GM12864 (cell line): ENCODE results near the gene LDLRAD4.
A peak's percentile ranks its signal among the peaks of the same experiment; 100 is the strongest.

Source experiments
- DNase-seq: peaks from one replicate; pipeline ENCODE4 v3.0.0-alpha.2; 2011; ENCODE audit warnings: low read depth
- H3K4me3 ChIP-seq: 2 replicates; pipeline ENCODE4 v1.5.1; 2011; ENCODE audit warnings: mild to moderate bottlenecking, low read depth, low read length, control low read depth
- TF ChIP-seq, protein P1 (sequence below): IDR thresholded peaks from 2 replicates; pipeline ENCODE4 v1.5.1; 2011; ENCODE audit warnings: low read depth, mild to moderate bottlenecking, moderate library complexity, low read length, control low read depth, inconsistent platforms; ENCODE audit errors: missing control alignments

The LDLRAD4 gene

DNA sequence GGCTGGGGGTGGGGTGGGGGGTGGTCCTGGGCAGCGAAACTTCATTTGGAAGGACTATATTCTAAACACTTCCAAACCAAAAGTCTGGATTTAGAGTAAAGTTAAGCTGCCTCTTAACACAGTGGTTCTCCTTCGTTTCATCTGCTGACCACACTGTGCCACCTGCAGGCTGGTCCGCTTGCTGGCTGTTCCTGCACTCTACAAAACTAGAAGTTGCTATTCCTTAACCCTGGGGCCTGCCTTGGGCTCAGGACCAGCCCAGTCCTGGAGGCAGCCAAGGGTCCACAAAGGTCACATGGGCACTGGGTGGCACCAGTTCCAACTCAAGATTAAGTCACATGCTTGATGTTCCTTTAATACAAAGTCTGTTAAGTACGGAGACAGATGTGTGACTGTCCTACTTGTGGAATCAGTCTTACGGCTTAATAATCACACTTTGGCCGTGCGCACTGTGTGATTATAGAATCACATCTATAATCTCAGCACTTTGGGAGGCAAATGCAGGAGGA is 312.4 kb downstream of the LDLRAD4 start:
- H3K4me3 ChIP-seq, result no peak overlapping the region
- TF ChIP-seq, protein P1, sequence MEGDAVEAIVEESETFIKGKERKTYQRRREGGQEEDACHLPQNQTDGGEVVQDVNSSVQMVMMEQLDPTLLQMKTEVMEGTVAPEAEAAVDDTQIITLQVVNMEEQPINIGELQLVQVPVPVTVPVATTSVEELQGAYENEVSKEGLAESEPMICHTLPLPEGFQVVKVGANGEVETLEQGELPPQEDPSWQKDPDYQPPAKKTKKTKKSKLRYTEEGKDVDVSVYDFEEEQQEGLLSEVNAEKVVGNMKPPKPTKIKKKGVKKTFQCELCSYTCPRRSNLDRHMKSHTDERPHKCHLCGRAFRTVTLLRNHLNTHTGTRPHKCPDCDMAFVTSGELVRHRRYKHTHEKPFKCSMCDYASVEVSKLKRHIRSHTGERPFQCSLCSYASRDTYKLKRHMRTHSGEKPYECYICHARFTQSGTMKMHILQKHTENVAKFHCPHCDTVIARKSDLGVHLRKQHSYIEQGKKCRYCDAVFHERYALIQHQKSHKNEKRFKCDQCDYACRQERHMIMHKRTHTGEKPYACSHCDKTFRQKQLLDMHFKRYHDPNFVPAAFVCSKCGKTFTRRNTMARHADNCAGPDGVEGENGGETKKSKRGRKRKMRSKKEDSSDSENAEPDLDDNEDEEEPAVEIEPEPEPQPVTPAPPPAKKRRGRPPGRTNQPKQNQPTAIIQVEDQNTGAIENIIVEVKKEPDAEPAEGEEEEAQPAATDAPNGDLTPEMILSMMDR, result peak; percentile 48
- DNase-seq, result no peak

DNA sequence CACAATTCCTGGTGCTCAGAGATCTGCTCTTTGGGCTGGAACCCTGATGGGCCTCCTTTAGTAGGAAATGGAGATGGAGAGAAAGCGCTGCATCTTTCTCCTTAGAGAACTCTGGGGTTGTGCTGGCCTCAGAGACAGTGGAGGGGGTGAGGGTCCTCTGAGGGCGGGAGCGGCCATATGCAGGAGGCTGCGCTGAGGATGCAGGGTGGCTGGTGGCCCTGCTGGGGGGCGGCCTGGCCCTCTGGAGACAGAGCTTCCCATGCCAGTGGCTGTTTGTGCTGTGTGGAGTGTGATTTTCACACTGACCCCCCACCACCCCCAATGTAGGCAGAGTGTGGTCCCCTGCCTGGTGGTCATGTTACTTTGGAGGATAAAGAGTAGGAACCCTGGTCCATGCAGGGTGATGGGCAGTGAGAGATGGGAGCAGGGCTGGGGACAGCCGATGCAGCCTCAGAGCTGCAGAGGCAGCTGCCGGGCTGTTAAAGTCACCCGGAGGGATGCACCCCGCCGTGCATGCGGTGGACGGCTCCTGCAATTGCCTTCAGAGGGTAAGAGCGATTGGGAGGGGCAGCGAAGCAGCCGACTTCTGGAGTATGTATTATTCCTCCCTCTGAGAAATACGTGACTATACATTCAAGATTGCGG is 313.2 kb downstream of the LDLRAD4 start:
- TF ChIP-seq, protein P1, result no peak
- DNase-seq, result no peak
- H3K4me3 ChIP-seq, result no peak overlapping the region

DNA sequence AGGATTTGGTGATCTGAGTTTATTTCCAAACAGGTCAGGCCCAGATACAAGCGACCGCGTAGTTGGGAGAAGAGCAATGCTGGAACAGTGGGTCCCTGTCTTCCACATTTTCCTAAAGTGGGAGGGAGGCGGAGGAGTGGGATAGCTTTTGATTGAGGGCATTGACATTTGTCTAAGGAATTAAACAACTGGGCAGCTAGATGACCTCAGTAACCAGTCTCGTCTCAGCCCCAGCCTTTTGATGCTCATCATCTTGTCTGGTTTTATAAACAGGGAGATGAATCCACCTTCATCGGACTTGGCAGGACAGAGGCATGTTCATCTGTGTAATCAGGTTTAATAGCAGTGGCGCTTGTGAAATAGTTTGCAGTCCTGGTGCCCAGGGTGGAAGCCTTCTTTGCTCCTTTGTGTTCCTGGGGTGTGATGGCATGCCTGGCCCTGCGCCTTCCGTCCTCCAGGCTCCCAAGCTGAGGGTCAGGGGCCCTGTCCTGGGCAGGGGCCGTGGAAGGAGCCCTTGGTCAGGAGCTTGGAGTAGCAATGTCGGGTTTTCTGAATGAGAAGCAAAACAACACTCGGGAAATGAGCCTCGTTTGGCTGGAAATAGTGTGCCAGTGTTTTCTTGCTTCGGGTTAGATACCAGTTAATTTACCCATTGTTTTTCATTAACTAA is 314.0 kb downstream of the LDLRAD4 start:
- TF ChIP-seq, protein P1, result no peak
- H3K4me3 ChIP-seq, result no peak overlapping the region
- no peak for DNase-seq

DNA sequence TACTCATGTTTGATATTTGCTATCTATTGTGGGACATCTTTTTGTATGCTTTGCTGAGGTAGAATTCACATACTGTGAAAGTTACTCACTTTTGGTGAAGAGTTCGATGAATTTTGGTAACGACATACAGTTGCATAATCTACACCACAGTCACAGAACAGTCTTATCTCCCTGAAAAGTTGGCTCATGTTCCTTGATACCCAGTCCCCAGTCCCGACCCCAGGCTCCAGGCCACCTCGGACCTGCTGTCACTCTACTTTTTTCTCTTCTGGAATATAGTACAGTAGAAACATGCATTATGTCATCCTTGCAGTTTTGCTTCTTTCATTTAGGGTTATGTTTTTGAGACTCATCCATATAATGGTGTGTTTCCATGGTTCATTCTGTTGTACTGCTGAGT is 316.1 kb downstream of the LDLRAD4 start:
- TF ChIP-seq, protein P1, result no peak
- no peak for DNase-seq
- no peak overlapping the region for H3K4me3 ChIP-seq

DNA sequence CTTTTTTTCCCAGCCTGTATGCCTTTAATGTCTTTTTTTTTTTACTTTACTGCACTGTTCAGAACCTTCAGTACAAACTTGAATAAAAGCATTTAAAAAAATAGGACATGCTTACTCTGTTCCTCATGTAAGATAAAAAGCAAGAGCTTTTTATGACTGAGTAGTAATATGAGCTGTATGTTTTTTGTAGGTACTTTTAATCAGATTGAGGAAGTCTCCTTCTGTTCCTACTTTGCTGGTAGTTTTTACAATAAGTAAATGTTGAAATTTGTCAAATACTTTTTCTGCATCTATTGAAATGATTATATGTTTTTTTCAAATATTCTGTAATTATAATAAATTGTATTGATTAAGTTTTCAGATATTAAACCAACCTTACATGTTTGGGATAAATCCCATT is 318.0 kb downstream of the LDLRAD4 start:
- TF ChIP-seq, protein P1, result no peak
- DNase-seq, result no peak
- no peak overlapping the region for H3K4me3 ChIP-seq

DNA sequence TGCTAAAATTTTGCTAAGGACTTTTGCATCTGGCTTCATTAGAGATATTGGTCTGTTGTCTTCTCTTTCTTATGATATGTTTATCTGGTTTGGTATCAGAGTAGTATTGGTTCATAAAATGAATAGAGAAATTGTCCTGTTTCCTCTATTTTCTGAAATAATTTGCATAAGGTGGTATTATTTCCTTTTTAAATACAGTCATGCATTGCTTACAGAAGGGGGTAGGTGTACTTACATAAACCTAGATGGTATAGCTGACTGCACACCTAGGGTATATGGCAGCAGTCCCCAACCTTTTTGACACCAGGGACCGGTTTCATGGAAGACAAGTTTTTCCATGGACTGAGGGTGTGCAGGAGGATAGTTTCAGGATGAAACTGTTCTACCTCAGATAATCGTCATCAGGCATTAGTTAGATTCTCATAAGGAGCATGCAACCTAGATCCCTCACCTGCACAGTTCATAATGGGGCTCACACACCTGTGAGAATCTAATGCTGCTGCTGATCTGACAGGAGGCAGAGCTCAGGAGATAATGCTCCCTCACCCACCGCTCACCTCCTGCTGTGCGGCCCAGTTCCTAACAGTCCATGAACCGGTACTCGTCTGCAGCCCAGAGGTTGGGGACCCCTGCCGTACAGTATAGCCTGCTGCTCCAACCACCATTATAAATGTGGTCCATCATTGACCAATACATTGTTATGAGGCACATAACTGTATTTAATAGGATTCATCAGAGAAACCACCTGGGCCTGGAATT is 318.6 kb downstream of the LDLRAD4 start:
- TF ChIP-seq, protein P1, result no peak
- no peak for DNase-seq
- H3K4me3 ChIP-seq, result no peak overlapping the region
